Mesendoderm (in vitro differentiated cells): ENCODE data around the gene MET.

Source experiments
- DNase-seq: peaks from one replicate; pipeline ENCODE4 v3.0.0; 2013
- H2AK5ac ChIP-seq: 2 replicates; pipeline ENCODE4 v1.6.1; 2013; ENCODE audit warnings: low read length, inconsistent platforms
- H2BK120ac ChIP-seq: 2 replicates; pipeline ENCODE4 v1.6.1; 2013; ENCODE audit warnings: low read depth, mild to moderate bottlenecking, low read length, moderate library complexity, mixed read lengths
- H2BK15ac ChIP-seq: replicated peaks from 2 replicates; pipeline ENCODE4 v1.6.1; 2013; ENCODE audit warnings: low read depth, mild to moderate bottlenecking, moderate library complexity
- H2BK5ac ChIP-seq: 2 replicates; pipeline ENCODE4 v1.6.1; 2013; ENCODE audit warnings: low read length, inconsistent platforms
- H3K18ac ChIP-seq: 2 replicates; pipeline ENCODE4 v1.6.1; 2013; ENCODE audit warnings: mild to moderate bottlenecking, low read length, mixed read lengths
- H3K23ac ChIP-seq: one replicate; pipeline ENCODE4 v1.6.1; 2013; ENCODE audit warnings: low read length
- H3K27ac ChIP-seq: 2 replicates; pipeline ENCODE4 v1.5.1; 2013; ENCODE audit warnings: low read depth, mild to moderate bottlenecking, inconsistent platforms, low read length, moderate library complexity
- H3K27me3 ChIP-seq: 2 replicates; pipeline ENCODE4 v1.6.1; 2013; ENCODE audit warnings: low read length, control low read depth, mild to moderate bottlenecking, inconsistent platforms; ENCODE audit not compliant: insufficient read depth, poor library complexity
- H3K36me3 ChIP-seq: 2 replicates; pipeline ENCODE4 v1.6.1; 2013; ENCODE audit warnings: low read length, inconsistent platforms; ENCODE audit not compliant: control insufficient read depth, insufficient read depth
- H3K4ac ChIP-seq: one replicate; pipeline ENCODE4 v1.6.1; 2013; ENCODE audit warnings: low read depth, mild to moderate bottlenecking, low read length, moderate library complexity
- H3K4me1 ChIP-seq: 2 replicates; pipeline ENCODE4 v1.6.1; 2013; ENCODE audit warnings: low read depth, low read length, inconsistent platforms; ENCODE audit not compliant: control insufficient read depth
- H3K4me2 ChIP-seq: 2 replicates; pipeline ENCODE4 v1.6.1; 2013; ENCODE audit warnings: low read length
- H3K4me3 ChIP-seq: 2 replicates; pipeline ENCODE4 v1.5.1; 2013; ENCODE audit warnings: mild to moderate bottlenecking, low read length
- H3K56ac ChIP-seq: one replicate; pipeline ENCODE4 v1.6.1; 2013; ENCODE audit warnings: low read length
- H3K79me1 ChIP-seq: 2 replicates; pipeline ENCODE4 v1.6.1; 2013; ENCODE audit warnings: low read length, inconsistent platforms
- H3K79me2 ChIP-seq: 2 replicates; pipeline ENCODE4 v1.6.1; 2013; ENCODE audit warnings: mild to moderate bottlenecking, low read length; ENCODE audit not compliant: control insufficient read depth, insufficient read depth
- H3K9ac ChIP-seq: 2 replicates; pipeline ENCODE4 v1.6.1; 2013; ENCODE audit warnings: low read length, inconsistent platforms
- H4K5ac ChIP-seq: one replicate; pipeline ENCODE4 v1.6.1; 2013; ENCODE audit warnings: low read length
- H4K8ac ChIP-seq: one replicate; pipeline ENCODE4 v1.6.1; 2013; ENCODE audit warnings: low read depth, mild to moderate bottlenecking, control low read depth, low read length, moderate library complexity
- WGBS: extraction: QIAGEN DNeasy Blood & Tissue Kit; methylation state at CpG from one replicate; pipeline ENCODE4 v1.1.7; 2013; ENCODE audit warnings: low lambda C conversion rate, missing lambda C conversion rate; ENCODE audit not compliant: insufficient coverage; ENCODE audit errors: extremely low coverage; 5-methylcytosine and 5-hydroxymethylcytosine counted together

Gene MET

DNA sequence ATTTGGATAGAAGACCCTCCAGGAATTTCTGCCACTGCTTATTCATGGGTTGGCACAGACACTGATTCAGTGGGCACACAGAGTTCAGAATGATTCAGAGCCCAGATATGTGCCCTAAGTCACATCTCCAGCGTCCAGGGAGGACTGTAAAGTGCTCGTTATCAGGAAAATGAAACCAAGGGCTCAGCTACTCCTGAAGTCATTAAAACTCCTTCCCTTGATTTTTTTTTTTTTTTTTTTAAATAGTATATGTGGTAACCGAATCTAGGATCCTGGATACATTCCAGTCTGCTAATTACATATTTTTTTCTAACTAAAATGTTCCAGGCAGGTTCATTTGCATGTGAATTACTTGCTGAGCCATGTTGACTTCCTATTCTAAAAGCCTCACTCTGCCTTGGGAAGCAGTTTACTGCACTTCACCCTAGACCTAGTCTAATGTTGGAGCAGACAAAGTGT is 34.7 kb downstream of the MET start:
- Histone ChIP-seq H2BK120ac (no peak overlapping the region), H4K5ac (no peak overlapping the region), H3K4me1 (no peaks in the 10 kb centered on the region), H3K4ac (no peak overlapping the region), H3K9ac (no peak overlapping the region), H3K79me2 (no peaks in the 10 kb centered on the region), H3K4me2 (no peak overlapping the region), H2BK15ac (no peak overlapping the region), H2BK5ac (no peak overlapping the region), H3K4me3 (no peak overlapping the region), H2AK5ac (no peak overlapping the region), H3K18ac (no peak overlapping the region), H3K79me1 (no peaks in the 10 kb centered on the region), H3K56ac (no peak overlapping the region), H3K23ac (no peak overlapping the region), H3K36me3 (no peaks in the 10 kb centered on the region), H3K27ac (no peak overlapping the region), H4K8ac (no peak overlapping the region), H3K27me3 (no peaks in the 10 kb centered on the region)
- DNase-seq = peak; percentile 27
- no CpG with 5 or more reads among the region's 3 CpGs for WGBS

DNA sequence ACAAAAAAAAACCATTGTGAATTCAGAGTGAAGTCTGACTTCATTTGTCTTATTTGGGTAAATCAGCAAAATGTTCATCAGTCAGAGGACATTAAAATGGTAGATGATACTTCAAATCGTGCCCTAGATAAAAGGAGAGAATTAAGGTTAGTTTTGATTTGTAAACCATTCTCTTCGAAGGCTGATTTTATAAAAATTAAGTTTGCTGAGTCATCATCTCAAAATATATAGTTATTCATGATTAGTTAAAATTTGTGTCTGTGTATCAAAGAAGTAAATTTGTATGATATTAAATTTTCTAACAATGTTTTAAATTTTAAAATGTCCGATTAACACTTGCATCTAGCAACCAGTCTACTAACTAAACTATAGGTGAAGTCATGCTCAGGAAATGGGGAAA is 35.3 kb downstream of the MET start:
- H3K27me3 ChIP-seq = no peaks in the 10 kb centered on the region
- no peak overlapping the region for H4K8ac ChIP-seq
- H3K4ac ChIP-seq = no peak overlapping the region
- H3K56ac ChIP-seq = no peak overlapping the region
- no peaks in the 10 kb centered on the region for H3K79me1 ChIP-seq
- H3K23ac ChIP-seq = no peak overlapping the region
- no peaks in the 10 kb centered on the region for H3K79me2 ChIP-seq
- no peak overlapping the region for H3K27ac ChIP-seq
- H2BK5ac ChIP-seq = no peak overlapping the region
- no peaks in the 10 kb centered on the region for H3K36me3 ChIP-seq
- H2AK5ac ChIP-seq = no peak overlapping the region
- no peak overlapping the region for H2BK120ac ChIP-seq
- no peak overlapping the region for H3K18ac ChIP-seq
- DNase-seq = no peak
- peaks cover 2% of the 10 kb centered on the region for H3K4me1 ChIP-seq
- H2BK15ac ChIP-seq = no peak overlapping the region
- no CpG with 5 or more reads among the region's 3 CpGs for WGBS
- H3K9ac ChIP-seq = no peak overlapping the region
- no peak overlapping the region for H3K4me2 ChIP-seq
- H4K5ac ChIP-seq = no peak overlapping the region
- H3K4me3 ChIP-seq = no peak overlapping the region

DNA sequence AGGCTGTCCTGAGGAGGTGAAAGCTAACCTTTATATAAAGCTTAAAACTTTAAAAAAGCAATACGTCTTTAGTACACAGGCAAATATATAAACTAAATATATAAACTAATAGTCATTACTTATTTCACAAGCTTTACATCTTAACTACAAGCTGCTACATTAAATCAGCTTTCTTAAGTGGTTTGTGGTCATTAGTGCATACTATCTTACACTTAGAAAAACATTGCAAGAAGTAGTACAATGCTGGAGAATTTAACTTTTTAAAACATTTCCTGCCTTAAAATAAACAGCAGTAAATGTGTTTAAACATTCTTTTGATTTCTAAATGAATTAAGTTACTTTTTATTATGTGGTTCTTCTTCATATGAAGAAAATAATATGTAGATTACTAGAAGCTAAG is 36.3 kb downstream of the MET start:
- Histone ChIP-seq H2BK5ac (no peak overlapping the region), H4K8ac (no peak overlapping the region), H3K27me3 (no peaks in the 10 kb centered on the region), H2BK120ac (no peak overlapping the region), H4K5ac (no peak overlapping the region), H2BK15ac (no peak overlapping the region), H3K4me2 (no peak overlapping the region), H3K79me1 (no peaks in the 10 kb centered on the region), H3K27ac (no peak overlapping the region), H3K4ac (no peak overlapping the region), H3K4me3 (no peak overlapping the region), H3K36me3 (no peaks in the 10 kb centered on the region), H2AK5ac (no peak overlapping the region), H3K79me2 (no peaks in the 10 kb centered on the region), H3K56ac (no peak overlapping the region), H3K9ac (no peak overlapping the region), H3K4me1 (peaks cover 2% of the 10 kb centered on the region), H3K18ac (no peak overlapping the region), H3K23ac (no peak overlapping the region)
- no peak for DNase-seq
- WGBS = no CpG with 5 or more reads among the region's 1 CpG

DNA sequence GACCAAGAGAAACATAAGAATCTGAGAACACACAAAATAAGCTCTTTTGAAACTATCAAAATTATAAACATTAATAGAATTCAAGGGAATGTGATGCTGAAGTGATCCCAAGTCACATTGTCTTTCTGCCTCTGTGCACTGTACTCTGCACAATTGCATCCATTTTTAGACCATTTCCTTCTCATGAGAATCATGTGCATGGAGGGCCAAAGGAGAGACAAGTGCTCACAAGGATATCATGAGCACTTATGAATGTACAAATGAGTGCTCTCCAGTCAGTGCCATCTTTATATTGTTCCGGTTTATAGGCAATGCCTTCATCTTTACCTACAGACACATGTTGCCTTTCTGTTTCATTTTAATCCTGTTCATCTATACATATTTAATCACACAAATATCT is 36.9 kb downstream of the MET start:
- Histone ChIP-seq H3K36me3 (no peaks in the 10 kb centered on the region), H3K23ac (no peak overlapping the region), H2BK120ac (no peak overlapping the region), H3K4me2 (no peak overlapping the region), H3K79me1 (no peaks in the 10 kb centered on the region), H4K8ac (no peak overlapping the region), H3K79me2 (no peaks in the 10 kb centered on the region), H3K4me3 (no peak overlapping the region), H3K4me1 (peaks cover 2% of the 10 kb centered on the region), H3K4ac (no peak overlapping the region), H3K18ac (no peak overlapping the region), H3K27ac (no peak overlapping the region), H3K56ac (no peak overlapping the region), H3K9ac (no peak overlapping the region), H2AK5ac (no peak overlapping the region), H3K27me3 (no peaks in the 10 kb centered on the region), H2BK15ac (no peak overlapping the region), H2BK5ac (no peak overlapping the region), H4K5ac (no peak overlapping the region)
- no peak for DNase-seq
- WGBS = no CpG with 5 or more reads among the region's 1 CpG

DNA sequence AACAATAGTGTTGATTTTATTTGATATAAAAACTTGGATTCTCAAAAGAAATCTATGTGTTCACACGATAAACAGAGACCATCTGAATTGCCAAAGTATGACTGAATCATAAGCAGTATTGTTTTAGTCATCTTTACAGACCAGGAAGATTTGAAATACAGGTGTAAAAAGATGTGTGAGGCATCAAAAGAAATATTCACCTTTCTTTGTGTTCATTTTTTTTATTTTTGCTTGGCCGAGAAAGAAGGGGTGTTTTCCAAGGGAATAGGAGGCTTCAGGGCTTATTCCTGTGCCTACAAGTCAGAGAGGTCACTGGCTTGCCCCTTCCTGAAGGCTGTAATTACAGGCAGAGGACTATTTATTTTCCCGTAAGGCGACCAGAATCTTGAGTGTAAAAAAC is 37.3 kb downstream of the MET start:
- H4K5ac ChIP-seq = no peak overlapping the region
- no peak overlapping the region for H3K4ac ChIP-seq
- no peak overlapping the region for H3K18ac ChIP-seq
- H3K27ac ChIP-seq = no peak overlapping the region
- H3K36me3 ChIP-seq = no peaks in the 10 kb centered on the region
- no peak overlapping the region for H2AK5ac ChIP-seq
- no peak for DNase-seq
- no peaks in the 10 kb centered on the region for H3K27me3 ChIP-seq
- H2BK120ac ChIP-seq = no peak overlapping the region
- no peak overlapping the region for H3K4me3 ChIP-seq
- no peaks in the 10 kb centered on the region for H3K79me2 ChIP-seq
- H3K4me1 ChIP-seq = peaks cover 2% of the 10 kb centered on the region
- H3K79me1 ChIP-seq = no peaks in the 10 kb centered on the region
- H3K4me2 ChIP-seq = no peak overlapping the region
- no peak overlapping the region for H4K8ac ChIP-seq
- H3K56ac ChIP-seq = no peak overlapping the region
- WGBS = no CpG with 5 or more reads among the region's 4 CpGs
- H2BK5ac ChIP-seq = no peak overlapping the region
- no peak overlapping the region for H3K23ac ChIP-seq
- H2BK15ac ChIP-seq = no peak overlapping the region
- no peak overlapping the region for H3K9ac ChIP-seq

DNA sequence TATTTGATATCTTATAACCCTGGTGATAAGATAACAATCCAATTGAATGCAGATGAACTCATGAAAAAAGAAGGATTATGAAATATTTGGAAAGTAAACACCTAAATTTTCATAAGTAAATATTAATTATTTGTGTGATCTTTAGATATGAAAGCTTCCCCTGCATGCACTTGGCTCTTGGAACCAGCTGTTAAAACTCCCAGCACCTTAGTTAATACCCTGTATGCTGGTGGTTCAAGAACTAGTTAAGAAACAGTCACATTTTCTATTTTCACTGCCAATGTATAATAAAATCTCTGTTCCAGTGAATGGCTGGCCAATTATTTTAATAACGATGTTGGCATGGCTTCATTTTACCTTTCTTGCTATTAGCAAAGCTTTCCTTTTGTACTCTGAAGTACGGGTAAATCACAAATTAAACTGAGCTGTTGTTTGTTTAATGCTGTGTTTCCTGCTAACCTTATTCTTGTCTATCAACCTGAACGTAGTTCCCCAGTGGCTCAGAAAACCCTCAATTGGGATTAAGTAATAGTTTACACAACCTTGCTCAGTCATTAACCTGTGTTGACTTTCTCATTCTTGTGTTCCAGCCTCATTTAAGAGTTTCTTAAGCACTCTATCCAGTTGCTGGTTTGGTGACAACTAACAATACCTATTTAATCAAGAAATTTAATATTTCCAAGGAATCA is 38.9 kb downstream of the MET start:
- H3K56ac ChIP-seq = no peak overlapping the region
- H3K79me2 ChIP-seq = no peaks in the 10 kb centered on the region
- no peaks in the 10 kb centered on the region for H3K36me3 ChIP-seq
- H3K4me1 ChIP-seq = peaks cover 2% of the 10 kb centered on the region
- no peak overlapping the region for H2BK15ac ChIP-seq
- H4K8ac ChIP-seq = no peak overlapping the region
- H3K18ac ChIP-seq = no peak overlapping the region
- no peak overlapping the region for H4K5ac ChIP-seq
- H2AK5ac ChIP-seq = no peak overlapping the region
- no peak overlapping the region for H3K23ac ChIP-seq
- H3K4ac ChIP-seq = no peak overlapping the region
- no peak overlapping the region for H3K4me3 ChIP-seq
- no peak overlapping the region for H2BK120ac ChIP-seq
- H3K27ac ChIP-seq = no peak overlapping the region
- DNase-seq = no peak
- no peaks in the 10 kb centered on the region for H3K79me1 ChIP-seq
- H3K9ac ChIP-seq = no peak overlapping the region
- no peak overlapping the region for H3K4me2 ChIP-seq
- no peaks in the 10 kb centered on the region for H3K27me3 ChIP-seq
- no peak overlapping the region for H2BK5ac ChIP-seq
- WGBS = no CpG with 5 or more reads among the region's 3 CpGs
